CD1c-positive myeloid dendritic cell (primary cell): Measurements from ENCODE around the gene CDC16.
A peak's percentile ranks its signal among the peaks of the same experiment; 100 is the strongest.
"Not testable (repeated sequence)": the region's sequence is repeated elsewhere in the genome, so short reads cannot be mapped to it uniquely, and the experiment has no call there.

ENCODE experiments used
- DNase-seq: peaks from one replicate; pipeline ENCODE4 v3.0.0-alpha.2; 2016; ENCODE audit errors: extremely low spot score

CDC16 gene, protein sequence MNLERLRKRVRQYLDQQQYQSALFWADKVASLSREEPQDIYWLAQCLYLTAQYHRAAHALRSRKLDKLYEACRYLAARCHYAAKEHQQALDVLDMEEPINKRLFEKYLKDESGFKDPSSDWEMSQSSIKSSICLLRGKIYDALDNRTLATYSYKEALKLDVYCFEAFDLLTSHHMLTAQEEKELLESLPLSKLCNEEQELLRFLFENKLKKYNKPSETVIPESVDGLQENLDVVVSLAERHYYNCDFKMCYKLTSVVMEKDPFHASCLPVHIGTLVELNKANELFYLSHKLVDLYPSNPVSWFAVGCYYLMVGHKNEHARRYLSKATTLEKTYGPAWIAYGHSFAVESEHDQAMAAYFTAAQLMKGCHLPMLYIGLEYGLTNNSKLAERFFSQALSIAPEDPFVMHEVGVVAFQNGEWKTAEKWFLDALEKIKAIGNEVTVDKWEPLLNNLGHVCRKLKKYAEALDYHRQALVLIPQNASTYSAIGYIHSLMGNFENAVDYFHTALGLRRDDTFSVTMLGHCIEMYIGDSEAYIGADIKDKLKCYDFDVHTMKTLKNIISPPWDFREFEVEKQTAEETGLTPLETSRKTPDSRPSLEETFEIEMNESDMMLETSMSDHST

DNA sequence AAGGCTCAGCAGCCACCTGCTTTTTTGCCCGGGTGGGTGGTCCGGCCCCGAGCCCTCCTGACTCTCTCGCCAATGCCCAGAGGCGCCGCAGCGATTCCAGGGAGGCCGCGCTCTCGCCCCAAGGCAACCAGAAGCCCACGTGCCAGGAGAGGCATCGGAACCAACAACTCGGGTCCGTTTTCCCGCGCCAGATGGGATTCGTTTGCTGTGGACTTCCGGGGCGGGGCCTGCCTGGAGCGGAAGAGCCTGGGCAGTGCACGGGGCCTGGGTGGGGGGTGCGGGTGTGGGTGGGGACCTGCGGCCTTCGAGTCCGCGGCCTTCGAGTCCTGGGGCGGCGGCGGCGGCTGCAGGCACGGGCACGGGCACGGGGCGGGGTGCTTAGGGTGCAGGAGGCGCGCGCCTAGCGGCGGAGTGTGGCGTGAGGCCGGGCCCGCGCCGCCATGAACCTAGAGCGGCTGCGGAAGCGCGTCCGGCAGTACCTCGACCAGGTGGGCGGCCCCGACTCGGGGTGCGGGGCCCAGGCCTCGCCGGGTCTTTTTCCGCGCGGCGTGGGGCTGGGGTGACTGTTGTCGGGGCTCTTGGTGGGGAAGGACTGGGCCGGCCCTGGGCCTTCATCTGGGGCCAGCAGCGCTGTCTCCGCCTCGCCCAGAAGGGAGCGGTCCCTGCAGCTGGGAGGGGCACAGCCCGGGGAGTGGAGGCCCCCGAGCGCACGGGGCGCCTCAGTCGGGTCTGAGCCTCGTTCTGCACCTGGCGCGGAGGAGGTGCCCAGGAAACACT lies at the start of gene CDC16:
TSS of gene CDC16 (plus strand) at position 253 of the 777 bp plus-strand sequence. CDS start at position 441, 188 bp downstream.
- peak; percentile 90 for DNase-seq

DNA sequence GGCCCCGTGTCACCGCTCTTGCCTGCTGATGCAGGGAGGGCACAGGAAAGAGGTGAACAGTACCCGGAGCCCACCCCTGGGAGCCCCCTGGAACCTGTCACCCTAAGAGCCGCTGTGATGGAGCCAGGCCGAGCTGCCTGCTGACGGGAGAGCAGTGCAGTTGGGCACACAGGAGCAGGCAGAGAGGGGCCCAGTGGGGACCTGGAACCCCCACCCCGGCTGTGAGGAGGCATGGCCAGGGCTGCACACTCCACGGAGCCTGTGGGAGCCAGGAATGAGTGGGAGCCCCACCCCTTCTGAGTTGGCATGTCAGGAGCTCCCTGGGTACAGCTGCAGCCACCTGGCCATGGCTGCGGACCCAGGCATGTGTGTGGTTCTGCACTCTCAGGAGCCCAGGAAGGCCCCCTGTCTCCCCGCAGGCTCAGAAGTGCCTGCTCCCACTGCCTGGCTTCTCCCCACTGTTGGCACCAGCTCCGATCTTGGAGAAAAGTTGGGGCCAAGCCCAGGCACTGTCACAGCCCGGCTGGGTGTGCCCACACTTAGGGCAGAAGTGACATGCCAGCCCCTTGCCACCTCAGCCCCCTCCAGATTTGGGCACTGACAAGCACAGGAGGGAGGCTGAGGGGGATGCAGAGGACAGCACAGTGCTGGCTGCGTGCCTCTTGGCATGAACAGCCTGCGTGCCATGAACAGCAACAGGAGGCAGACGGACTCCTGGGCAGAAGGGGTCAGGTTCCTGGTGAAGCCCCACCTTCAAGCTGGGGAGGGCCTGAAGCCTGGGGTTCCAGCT lies 49.3 kb upstream of the CDC16 start:
- DNase-seq: no peak

DNA sequence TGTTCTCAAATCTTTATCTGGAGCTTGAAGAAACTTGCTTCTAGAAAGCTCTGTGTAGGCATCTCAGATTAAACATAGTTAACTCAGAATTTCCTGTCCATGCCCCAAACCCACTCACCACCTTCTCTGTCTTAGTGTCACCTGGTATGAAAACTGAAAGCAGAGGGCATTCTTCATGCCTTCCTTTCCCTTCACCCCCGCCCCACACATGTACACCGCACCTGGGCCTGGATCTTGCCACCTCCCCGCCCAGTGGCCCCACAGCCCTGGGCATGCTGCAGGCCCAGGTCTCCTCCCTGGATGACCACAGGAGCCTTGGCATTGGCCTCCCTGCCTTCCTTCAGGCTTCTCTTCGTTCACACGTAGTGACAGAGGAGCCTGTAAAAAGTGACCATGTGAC lies 39.8 kb upstream of the CDC16 start:
- DNase-seq: no peak

DNA sequence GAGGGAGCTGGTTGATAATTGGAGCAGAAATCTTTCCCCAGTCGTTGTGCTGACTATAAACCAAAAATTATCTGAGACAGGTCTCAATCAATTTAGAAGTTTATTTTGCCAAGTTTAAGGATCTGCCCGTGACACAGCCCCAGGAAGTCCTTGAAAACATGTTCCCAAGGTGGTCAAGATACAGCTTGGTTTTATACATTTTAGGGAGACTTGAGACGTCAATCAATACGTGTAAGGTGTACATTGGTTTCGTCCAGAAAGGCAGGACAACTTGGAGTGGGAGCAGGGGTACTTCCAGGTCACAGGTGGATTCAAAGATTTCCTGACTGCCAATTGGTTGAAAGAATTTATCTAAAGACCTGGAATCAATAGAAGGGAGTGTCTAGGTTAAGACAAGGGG lies 38.1 kb upstream of the CDC16 start:
- DNase-seq: no peak

DNA sequence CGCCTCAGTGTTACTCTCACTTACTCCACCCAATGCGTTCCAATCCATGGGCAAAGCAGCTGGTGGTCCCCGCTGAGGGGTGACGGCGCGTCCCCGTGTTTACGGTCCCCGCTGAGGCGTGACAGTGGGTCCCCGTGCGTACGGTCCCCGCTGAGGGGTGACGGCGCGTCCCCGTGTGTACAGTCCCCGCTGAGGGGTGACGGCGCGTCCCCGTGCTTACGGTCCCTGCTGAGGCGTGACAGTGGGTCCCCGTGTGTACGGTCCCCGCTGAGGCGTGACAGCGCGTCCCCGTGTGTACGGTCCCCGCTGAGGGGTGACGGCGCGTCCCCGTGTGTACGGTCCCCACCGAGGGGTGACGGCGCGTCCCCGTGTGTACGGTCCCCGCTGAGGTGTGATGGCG lies 36.1 kb upstream of the CDC16 start:
- DNase-seq: no peak

DNA sequence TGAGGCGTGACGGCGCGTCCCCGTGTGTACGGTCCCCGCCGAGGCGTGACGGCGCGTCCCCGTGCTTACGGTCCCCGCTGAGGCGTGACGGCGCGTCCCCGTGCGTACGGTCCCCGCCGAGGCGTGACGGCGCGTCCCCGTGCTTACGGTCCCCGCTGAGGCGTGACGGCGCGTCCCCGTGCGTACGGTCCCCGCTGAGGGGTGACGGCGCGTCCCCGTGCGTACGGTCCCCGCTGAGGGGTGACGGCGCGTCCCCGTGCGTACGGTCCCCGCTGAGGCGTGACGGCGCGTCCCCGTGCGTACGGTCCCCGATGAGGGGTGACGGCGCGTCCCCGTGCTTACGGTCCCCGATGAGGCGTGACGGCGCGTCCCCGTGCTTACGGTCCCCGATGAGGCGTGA lies 35.2 kb upstream of the CDC16 start:
- DNase-seq: not testable (repeated sequence)

DNA sequence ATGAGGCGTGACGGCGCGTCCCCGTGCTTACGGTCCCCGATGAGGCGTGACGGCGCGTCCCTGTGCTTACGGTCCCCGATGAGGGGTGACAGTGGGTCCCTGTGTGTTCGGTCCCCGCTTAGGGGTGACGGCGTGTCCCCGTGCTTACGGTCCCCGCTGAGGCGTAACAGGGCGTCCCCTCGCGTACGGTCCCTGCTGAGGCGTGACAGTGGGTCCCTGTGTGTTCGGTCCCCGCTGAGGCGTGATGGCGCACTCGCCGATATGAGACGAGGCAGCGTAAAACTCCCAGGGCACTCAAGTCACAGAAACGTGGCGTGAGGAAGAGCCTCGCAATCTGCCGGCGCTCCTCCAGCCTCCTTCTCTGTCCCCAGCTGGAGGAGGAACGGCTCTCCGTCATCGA lies 34.7 kb upstream of the CDC16 start:
- no peak for DNase-seq

DNA sequence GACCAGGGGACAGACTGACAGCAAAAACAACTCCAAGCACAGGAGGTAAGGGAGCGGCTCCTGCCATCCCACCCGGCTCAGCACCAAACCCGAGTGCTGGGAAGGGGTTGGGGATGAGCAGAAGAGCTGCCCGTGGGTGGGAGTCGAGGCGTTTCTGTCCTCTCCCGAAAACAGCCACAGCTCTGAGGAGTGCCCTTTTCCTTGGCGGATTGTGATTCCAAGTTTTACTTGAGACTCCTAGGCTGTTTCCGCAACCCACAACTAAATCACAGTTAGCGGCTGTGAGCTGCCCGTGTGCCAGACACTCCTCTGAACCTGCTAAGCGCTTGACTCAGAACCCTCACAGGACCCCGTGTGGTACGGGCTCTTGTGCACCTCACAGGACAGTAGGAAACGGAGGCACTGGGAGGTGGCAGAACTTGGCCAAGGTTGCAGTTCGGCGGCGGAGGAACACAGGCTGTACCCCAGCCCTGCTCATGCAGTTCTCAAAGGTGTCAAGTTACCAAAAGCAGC lies 34.2 kb upstream of the CDC16 start:
- DNase-seq: no peak

DNA sequence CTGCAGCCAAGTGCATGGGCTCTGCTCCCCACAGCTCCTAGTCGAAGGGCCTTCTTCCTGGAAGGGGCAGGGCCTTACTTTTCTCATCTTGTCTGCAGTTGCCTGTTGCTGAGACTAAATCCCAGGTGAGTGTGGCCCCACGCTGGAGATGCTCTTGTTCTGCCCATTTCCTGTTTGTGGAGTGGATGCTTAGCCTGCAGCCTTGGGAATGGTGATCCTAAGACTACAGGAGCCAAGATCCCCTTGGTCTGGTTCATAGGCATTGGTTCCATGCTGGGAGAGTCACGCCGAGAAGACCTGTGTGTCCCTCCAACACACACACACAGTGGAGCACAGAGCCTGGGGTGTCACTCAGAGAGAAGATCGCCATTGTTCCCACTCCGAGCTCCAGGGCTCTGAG lies 32.1 kb upstream of the CDC16 start:
- no peak for DNase-seq

DNA sequence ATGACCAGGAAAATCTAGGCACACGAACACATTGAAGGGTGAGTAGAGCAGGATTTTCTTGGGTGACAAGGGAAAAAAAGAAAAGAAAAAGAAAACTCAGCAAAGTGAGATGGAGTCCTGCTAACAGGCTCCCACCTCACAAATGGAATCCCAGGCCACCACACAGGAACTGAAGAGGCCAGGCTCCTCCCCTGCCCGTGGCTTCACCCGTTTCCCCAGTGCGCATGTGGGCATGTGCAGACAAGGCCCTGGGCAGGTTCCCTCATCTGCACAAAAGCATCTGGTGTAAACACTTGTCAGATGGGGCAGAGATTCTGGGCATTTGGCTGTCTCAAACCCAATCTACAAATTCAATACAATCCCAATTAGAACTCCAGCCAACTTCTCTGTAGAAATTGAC lies 31.2 kb upstream of the CDC16 start:
- no peak for DNase-seq

DNA sequence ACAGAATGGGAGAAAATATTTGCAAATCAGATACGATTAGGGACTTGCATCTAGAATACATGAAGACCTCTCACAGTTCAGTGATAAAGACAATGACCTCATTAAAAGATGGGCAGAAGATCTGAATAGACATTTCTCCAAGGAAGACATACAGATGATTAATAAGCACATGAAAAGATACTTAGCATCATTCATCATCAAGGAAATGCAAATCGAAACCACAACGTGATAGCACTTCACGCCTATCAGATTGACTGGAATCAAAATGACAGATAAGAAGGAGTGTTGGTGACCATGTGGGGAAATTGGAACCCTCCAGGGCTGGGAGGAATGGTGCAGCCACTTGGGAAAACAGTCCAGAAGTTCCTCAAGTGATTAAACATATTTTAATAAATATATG lies 29.8 kb upstream of the CDC16 start:
- no peak for DNase-seq

DNA sequence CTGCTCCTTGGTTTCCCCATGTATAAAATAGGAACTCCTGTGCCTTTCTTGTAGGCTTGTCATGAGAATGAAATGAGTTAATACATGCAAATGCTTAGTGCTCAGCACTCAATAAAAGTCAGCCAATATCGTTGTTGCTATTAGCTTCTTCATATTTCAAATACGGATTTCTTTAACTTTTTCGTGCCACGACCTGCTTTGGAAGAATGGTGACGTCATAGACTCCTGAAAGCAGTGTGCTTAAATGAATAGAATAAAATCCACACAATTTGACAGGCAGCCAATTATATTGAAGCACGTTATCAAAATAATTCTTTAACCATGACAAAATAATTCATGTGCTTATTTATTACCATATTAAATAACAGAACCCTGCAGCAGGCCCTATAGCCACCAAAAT lies 26.6 kb upstream of the CDC16 start:
- no peak for DNase-seq

DNA sequence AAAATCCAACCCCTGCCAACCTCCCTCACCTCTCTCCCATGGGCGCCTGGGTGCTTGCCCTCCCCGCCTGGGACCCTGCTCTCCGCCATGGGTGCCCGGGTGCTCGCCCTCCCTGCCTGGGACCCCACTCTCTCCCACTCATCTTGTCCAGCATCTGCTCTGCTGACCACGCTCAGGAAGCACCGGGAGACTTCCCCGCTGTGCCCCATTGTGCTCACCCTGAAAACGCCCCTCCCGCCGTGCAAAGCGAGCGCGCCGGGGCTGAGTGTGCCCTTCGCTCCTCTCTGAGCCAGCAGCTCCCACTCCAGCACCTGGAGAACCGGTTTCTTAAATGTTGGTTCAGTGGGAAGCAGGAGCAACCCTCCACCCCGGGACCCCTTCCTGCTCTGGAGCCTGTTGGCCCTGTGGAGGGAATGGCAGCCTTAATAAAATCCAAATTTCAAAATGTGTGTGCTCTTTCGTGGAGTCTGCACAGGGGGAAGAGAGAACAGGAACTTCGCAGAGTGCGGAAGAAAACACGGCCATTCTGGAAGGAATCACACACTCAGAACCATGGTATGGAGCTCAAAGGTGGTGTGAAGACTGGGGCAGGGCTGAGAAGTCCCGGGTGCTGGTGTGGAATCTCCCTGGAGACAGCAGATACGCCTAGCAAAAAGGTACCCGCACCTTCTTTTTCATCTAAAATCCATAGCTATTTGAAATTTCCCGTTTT lies 23.1 kb upstream of the CDC16 start:
- no peak for DNase-seq

DNA sequence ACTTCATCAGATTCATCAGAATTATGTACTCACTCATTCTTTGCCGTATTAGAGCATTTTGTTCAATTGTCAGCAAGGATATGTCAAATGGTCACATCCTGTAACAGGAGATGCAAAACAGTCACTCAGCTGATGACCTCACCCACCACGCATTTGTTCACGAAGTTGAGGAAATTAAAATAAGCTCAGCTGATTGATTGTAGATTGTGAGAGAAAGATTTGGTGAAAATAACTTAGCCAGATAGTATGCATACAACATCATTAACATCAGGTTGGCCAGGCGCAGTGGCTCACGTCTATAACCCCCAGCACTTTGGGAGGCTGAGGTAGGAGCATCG lies 22.6 kb upstream of the CDC16 start:
- no peak for DNase-seq

DNA sequence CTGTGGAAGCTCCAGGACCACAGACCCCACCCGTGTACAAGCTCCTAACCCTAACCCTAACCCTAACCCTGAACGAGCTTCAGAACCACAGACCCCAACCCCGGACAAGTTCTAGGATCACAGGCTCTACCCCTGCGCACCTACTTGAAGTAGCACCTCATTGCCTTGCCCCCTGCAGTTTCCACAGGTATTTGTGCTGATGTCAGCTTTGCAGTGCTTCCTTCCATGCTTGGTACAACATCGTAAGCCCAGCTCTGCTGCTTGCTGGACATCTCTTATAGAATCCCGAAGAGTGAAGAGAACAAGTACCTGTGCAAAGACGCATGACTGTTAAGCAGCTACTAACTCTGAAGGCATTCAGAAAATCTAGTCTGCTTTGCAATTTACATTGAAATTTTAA lies 20.7 kb upstream of the CDC16 start:
- DNase-seq: no peak

DNA sequence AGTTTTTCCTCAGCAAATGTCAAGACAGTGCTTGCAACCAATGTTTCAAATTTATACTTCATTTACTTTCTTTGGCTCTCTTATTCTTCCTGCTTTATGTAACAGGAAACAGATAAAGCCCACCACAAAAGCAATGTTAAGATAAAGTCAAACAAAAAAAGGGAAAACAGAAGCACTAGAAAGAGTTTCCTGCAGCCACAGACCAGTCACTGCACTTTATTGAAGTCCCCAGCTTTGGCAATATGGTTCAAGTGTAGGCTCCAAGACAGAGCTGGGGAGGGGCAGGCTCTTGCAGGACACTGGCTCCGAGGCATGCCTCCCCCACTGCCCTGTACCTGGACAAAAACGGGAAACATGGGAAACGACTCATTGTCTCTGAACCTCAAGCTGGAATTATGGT lies 15.3 kb upstream of the CDC16 start:
- DNase-seq: no peak

DNA sequence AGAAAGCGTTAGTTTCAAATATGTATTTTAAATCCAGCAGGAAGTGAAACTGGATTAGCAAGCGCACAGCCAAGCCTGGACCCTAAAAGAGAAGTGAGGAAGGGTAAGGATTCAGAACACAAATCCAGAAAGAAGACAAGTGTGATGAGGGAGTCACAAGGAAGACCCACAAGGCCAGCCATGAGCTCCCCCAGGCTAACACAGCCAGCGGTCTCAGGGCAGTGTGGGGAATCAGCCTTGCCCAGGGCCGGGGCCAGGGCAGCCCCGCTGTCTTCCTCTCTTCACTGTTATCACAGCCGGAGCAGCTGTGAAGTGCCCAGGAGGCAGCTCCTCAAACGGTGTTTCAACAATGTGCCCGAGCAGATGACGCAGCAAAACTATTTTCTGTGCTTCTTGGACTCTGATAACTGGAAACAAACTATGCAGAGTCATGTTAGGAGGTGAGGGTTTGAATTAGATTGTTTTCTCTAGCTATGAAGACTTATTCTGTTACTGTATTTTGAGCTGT lies 12.2 kb upstream of the CDC16 start:
- peak; percentile 84 for DNase-seq

DNA sequence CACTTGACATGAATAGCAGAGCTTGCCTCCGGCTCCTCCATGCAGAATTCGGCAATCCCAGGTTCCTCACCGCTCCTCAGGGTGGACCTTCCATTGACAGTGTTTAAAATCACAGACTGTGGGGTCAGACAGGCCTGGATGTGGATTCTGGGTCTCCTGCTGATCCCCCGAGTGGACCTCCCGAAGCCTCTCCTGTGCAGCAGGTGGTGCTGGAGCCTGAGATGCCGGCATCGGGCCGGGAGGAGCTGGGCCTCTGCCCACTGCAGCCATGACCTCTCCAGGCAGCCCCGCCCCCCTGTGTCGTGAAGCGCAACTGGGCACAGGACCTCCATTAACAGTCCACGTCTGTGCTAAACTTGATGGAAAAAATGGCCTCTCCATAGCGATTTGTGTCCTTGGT lies 10.5 kb upstream of the CDC16 start:
- no peak for DNase-seq

DNA sequence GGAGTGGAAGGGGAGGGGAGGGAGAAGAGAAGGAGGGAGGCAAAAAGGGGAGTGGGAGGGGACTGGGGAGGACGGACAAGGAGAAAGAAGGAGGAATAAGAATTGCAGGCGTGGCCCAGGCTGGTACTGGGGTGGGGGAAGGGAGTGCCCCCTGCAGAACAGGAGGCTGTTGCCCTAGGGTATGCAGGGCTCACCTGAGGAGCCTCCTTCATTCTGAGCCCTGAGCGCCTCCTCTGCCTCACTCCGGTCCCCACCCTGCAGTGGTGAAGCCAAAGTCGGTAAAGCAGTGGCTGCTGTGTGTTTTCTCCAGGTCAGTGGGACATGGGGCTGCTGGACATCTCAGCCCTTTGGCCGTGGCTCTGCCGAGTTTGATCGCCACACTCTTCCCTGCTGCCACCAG lies 9.1 kb upstream of the CDC16 start:
- no peak for DNase-seq

DNA sequence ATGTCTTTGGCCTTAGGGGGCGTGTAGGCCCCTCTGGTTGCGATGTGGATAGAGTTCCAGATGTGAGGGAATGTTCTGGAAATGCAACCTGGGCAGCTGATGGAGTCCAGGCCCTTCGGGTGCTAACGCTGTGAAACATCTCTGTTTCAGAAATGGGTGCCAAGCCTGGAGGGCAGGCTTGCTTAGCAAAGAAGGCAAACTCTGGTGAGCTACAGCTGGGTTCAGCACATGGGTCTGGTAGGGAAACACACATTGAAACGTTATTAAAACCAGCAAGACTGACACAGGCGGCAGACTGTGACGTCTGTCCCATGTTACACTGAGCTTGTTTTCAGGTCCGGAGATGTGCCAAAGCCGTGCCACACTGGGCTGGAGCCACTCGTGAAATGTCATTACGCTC lies 8.6 kb upstream of the CDC16 start:
- no peak for DNase-seq

DNA sequence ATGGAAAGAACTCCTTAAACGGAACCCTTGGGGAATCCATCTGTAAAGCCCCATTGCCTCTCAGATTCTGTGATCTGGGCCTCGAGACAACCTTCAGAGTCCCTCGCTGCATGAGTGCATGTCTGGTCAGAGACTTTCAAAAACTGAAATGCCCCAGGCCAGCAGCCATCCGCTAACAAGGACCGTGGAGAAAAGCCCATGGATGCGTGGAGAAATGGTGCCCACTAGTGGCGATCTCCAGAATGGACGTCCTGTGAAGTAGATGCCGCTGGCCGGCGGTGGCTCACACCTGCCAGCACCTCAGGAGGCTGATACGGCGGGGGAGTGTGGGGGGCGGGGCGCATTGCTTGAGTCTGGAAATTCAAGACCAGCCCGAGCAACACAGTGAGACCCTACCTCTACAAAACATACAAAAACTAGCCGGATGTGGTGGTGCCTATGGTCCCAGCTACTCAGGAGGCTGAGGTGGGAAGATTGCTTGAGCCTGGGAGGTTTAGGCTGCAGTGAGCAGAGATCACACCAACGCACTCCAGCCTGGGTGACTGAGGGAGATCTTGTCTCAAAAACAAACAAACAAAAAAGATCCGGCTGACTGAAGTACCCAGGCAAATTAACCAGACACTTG lies 7.9 kb upstream of the CDC16 start:
- peak; percentile 87 for DNase-seq
